ENCODE results near the gene PAFAH1B1.

PAFAH1B1 gene

DNA sequence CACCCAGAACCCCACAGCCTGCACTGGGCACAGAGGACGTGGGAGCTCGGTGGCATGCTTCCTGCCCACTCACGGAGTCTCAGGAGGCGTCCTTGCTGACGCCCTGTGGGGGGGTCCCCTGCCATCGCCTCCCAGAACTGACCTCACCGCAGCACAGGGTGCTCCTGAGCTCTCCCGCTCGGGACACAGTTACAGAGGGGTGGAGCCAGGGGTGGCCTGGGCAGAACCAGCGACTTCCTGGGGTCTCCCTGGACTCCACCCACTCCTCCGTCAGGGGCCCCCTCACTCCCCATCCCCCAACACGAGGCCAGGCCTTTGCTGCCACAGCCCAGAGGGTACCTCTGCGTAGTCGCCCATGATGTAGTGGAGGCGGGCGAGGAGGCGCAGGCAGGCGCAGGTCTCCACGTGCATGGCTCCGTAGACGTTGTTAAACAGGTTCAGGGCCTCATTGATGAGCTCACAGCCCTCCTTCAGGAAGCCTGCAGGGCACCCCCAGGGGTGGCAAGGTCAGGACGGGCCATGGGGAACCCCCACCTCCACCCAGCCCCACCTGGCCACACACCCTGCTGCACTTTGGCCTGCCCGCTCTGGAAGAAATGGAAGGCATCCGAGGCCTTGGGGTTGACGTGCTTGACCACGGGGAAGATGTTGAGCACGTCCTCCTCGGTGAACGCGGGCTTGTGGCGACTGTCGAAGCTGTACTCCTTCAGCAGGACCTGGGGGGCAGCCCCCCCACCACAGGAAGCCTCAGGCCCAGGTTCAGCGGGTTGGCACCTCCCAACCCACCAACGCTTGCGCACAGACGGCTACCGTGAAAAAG, 100.3 kb downstream of the PAFAH1B1 start:
- no peaks in the 10 kb centered on the region for H3K9me3 ChIP-seq
- H3K36me3 ChIP-seq, result peaks cover 57 to 91% (median 84%) of the 10 kb centered on the region in 3 donors
- no peak overlapping the region for H3K4me3 ChIP-seq
- H3K27ac ChIP-seq, result no peak overlapping the region
- peak; percentile 17 to 54 for DNase-seq
- no peaks in the 10 kb centered on the region for H3K27me3 ChIP-seq
- H3K4me1 ChIP-seq, result peaks cover 0 to 5% (median 0%) of the 10 kb centered on the region in 4 donors
- intact Hi-C loops (cut with DNase I; ENCODE audit: low total_unique reads), result no loop called here
- TF ChIP-seq, protein P1, sequence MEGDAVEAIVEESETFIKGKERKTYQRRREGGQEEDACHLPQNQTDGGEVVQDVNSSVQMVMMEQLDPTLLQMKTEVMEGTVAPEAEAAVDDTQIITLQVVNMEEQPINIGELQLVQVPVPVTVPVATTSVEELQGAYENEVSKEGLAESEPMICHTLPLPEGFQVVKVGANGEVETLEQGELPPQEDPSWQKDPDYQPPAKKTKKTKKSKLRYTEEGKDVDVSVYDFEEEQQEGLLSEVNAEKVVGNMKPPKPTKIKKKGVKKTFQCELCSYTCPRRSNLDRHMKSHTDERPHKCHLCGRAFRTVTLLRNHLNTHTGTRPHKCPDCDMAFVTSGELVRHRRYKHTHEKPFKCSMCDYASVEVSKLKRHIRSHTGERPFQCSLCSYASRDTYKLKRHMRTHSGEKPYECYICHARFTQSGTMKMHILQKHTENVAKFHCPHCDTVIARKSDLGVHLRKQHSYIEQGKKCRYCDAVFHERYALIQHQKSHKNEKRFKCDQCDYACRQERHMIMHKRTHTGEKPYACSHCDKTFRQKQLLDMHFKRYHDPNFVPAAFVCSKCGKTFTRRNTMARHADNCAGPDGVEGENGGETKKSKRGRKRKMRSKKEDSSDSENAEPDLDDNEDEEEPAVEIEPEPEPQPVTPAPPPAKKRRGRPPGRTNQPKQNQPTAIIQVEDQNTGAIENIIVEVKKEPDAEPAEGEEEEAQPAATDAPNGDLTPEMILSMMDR (IDR thresholded peaks at IDR 0.05), result no peak

DNA sequence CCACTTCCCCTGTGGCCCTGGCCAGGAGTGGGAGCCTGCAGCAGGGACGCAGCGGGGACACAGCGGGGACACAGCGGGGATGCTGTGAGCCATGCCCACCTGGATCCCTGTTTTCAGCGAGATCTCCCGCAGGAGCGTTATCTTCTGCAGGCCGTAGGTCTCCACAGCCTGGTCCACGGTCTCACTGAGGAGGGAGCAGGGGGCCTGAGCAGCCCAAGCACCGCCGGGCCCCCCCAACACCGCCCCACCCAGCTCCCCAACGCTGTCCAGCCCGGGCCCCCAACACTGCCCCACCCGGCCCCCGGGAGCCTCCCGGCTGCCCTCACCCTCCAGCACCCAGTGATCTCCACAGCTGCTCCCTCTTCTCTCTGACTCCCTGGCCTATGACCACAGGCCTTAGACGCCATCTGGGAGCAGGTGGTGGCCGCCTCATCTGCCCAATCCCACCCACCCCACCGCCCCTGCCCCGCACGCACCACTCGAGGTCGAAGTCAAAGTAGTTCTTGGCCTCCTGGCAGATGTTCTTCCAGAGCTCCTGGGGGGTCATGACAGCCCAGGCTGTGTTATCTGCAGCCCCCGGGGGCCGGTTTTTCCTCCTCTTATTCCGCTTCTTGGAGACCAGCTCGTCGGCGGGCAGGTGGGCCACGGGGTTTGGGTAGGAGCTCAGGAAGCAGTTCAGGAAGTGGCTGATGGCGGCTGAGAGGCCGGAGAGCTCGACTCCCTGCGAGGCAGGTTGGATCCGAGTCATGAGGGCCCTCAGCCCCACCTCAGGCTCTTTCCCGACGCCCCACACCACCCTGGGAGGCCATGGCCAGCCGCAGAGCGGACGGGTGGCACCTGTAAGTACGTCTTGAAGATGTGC, 101.2 kb downstream of the PAFAH1B1 start:
- DNase-seq, result peak; percentile 18 to 62
- H3K36me3 ChIP-seq, result peaks cover 58 to 99% (median 86%) of the 10 kb centered on the region in 3 donors
- H3K27ac ChIP-seq, result no peak overlapping the region
- no peaks in the 10 kb centered on the region for H3K27me3 ChIP-seq
- no peaks in the 10 kb centered on the region for H3K9me3 ChIP-seq
- intact Hi-C loops (cut with DNase I; ENCODE audit: low total_unique reads), result no loop called here
- H3K4me1 ChIP-seq, result no peaks in the 10 kb centered on the region
- TF ChIP-seq, protein P1 (IDR thresholded peaks at IDR 0.05), result no peak
- no peak overlapping the region for H3K4me3 ChIP-seq

DNA sequence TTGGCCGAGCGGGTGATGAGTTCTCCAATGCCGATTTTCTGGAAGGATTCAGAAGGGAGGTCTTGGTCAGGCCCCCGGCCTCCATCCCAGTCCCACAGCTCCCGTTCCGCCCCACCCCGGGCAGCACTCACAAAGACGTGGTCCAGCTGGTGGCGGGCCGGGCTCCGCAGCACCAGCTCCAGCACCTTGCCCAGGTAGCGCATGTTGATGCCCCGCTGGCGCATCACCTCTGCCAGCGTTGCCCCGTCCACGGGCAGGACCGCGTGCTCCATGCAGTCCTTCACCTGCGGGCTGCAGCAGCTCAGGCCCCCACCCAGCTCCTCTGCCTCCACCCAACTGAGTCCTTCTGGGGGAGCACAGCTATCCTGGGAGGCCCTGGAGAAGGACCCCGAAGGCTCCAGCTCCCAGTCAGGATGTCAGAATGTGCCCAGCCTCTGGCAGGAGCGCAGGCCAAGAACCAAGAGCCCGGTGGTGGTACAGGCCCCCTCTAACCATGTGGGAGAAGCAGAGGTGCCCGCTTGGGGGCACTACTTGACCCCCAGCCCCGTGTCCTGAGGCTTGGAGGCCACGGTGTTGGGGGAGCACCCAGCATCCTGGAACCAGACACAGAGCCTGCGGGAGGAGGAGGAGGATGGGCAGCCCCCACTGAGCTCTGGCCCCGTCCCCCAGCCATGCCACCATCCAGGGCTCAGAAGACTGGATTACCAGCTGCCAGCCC, 101.9 kb downstream of the PAFAH1B1 start:
- TF ChIP-seq, protein P1 (IDR thresholded peaks at IDR 0.05), result no peak
- H3K4me1 ChIP-seq, result no peaks in the 10 kb centered on the region
- H3K4me3 ChIP-seq, result no peak overlapping the region
- H3K9me3 ChIP-seq, result no peaks in the 10 kb centered on the region
- peak; percentile 0 to 58 for DNase-seq
- peaks cover 64 to 100% (median 89%) of the 10 kb centered on the region in 3 donors for H3K36me3 ChIP-seq
- H3K27ac ChIP-seq, result no peak overlapping the region
- intact Hi-C loops (cut with DNase I; ENCODE audit: low total_unique reads), result no loop called here
- no peaks in the 10 kb centered on the region for H3K27me3 ChIP-seq

DNA sequence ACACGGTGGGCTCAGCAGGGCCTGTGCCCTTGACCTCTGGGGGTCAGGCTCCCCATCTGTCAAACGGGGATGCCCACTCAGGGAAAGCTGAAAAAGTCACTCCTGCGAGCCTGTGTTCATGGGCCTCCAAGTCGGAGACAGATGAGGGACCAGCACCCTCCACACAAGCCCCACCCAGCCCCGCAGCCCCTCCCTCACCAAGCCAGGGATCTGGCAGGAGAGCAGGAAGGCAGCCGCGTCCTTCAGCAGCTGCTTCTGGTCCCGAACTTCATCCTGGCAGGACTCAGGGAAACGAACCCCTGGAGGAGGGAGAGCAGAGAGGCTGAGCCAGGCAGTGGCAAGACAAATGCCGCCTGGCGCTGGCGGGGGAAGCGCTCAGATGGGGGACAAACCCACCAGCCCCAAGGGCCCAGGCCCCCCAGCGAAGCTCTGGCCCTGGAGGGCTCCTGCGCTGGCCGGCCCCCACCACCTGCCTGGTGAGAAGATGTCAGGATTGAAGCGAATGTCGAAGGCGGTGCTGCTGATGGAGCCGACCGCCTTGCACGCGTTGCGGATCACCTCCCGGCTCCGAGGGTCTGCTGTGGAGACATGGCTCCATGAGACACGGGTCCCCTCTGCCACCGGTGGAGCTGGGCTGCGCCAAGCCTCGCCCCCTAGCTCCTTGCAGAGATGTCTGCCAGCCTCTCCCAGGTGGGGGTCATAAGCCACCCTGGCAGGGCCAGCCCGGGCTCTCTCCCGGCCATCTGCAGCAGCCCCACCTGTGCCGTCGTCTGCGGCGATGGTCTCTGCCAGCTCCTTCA, 102.7 kb downstream of the PAFAH1B1 start:
- peak; percentile 11 to 59 for DNase-seq
- intact Hi-C loops (cut with DNase I; ENCODE audit: low total_unique reads), result no loop called here
- no peaks in the 10 kb centered on the region for H3K27me3 ChIP-seq
- H3K27ac ChIP-seq, result no peak overlapping the region
- no peaks in the 10 kb centered on the region for H3K4me1 ChIP-seq
- H3K4me3 ChIP-seq, result no peak overlapping the region
- no peaks in the 10 kb centered on the region for H3K9me3 ChIP-seq
- H3K36me3 ChIP-seq, result peaks cover 63 to 100% (median 90%) of the 10 kb centered on the region in 3 donors
- TF ChIP-seq, protein P1 (IDR thresholded peaks at IDR 0.05), result no peak
